Naive thymus-derived CD4-positive, alpha-beta T cell (primary cell): ENCODE results near the gene ZBTB20. TPM values are rescaled to one million over a fixed set of nuclear protein-coding genes. Genes with fewer than 3 reads are reported as not detected.

Experiments
- ATAC-seq: fragments of 150-1000 bp; cut with Tn5 transposase; 2 replicates; pipeline ENCODE4 v1.10.0; 2021; ENCODE audit warnings: mild to moderate bottlenecking, moderate library complexity
- CTCF ChIA-PET: fragments of 350-600 bp; sonication (Branson Sonifier 250); formaldehyde crosslinking; loops from one replicate; lab custom pipeline; 2021; ENCODE audit warnings: antibody characterized with exemption; lab: Charles Lee
- POLR2A ChIA-PET: fragments of 350-600 bp; sonication (Branson Sonifier 250); formaldehyde crosslinking; loops from one replicate; lab custom pipeline; 2021; ENCODE audit warnings: antibody characterized with exemption, inconsistent platforms; lab: Charles Lee
- DNase-seq, 9 donors: peaks; one replicate each; pipeline versions ENCODE4 v3.0.0 to v3.0.0-alpha.2; 2020 to 2022; ENCODE audit warnings: mixed read lengths in 1 of 9
- H3K27ac ChIP-seq: one replicate; pipeline ENCODE4 v1.7.0; 2013; ENCODE audit warnings: mild to moderate bottlenecking, low read depth, low read length, moderate library complexity
- H3K27me3 ChIP-seq, 2 donors: one replicate each; pipeline ENCODE4 v1.7.0; 2013; ENCODE audit warnings: low read length in 2 of 2, mild to moderate bottlenecking in 2 of 2, moderate library complexity in 2 of 2; ENCODE audit not compliant: control insufficient read depth in 2 of 2, insufficient read depth in 2 of 2
- H3K36me3 ChIP-seq, 3 experiments: 1 replicate in 2 of 3; 2 replicates in 1 of 3; pipeline ENCODE4 v1.7.0; 2013; ENCODE audit warnings: low read length in 3 of 3, mild to moderate bottlenecking in 3 of 3, moderate library complexity in 1 of 3; ENCODE audit not compliant: insufficient read depth in 3 of 3, control insufficient read depth in 2 of 3
- H3K4me1 ChIP-seq, 2 donors: one replicate each; pipeline ENCODE4 v1.7.0; 2013; ENCODE audit warnings: low read length in 2 of 2, mild to moderate bottlenecking in 2 of 2, moderate library complexity in 1 of 2; ENCODE audit not compliant: control insufficient read depth in 2 of 2, insufficient read depth in 2 of 2
- H3K4me3 ChIP-seq: 2 replicates; pipeline ENCODE4 v1.7.0; 2013; ENCODE audit warnings: mild to moderate bottlenecking, low read length
- H3K9me3 ChIP-seq, 3 experiments: 1 replicate in 2 of 3; 2 replicates in 1 of 3; pipeline ENCODE4 v1.7.0; 2013; ENCODE audit warnings: low read length in 3 of 3; ENCODE audit not compliant: control insufficient read depth in 2 of 3
- H3K27ac Mint-ChIP-seq, 9 donors: one replicate each; pipeline ENCODE4 v1.8.0; 2020 to 2022; ENCODE audit warnings: mixed read lengths in 9 of 9, mild to moderate bottlenecking in 8 of 9, moderate library complexity in 5 of 9, inconsistent platforms in 2 of 9
- H3K27me3 Mint-ChIP-seq, 5 donors: one replicate each; pipeline ENCODE4 v1.8.0; 2021 to 2022; ENCODE audit warnings: mixed read lengths in 5 of 5, mild to moderate bottlenecking in 1 of 5
- H3K36me3 Mint-ChIP-seq, 5 donors: one replicate each; pipeline ENCODE4 v1.8.0; 2020 to 2022; ENCODE audit warnings: mixed read lengths in 5 of 5, mild to moderate bottlenecking in 3 of 5, inconsistent platforms in 1 of 5
- H3K4me1 Mint-ChIP-seq, 7 donors: one replicate each; pipeline ENCODE4 v1.8.0; 2020 to 2022; ENCODE audit warnings: mixed read lengths in 7 of 7, mild to moderate bottlenecking in 3 of 7, inconsistent platforms in 1 of 7
- H3K4me3 Mint-ChIP-seq, 10 donors: one replicate each; pipeline ENCODE4 v1.8.0; 2020 to 2022; ENCODE audit warnings: mild to moderate bottlenecking in 10 of 10, mixed read lengths in 10 of 10, moderate library complexity in 6 of 10, inconsistent platforms in 2 of 10
- H3K9me3 Mint-ChIP-seq, 11 donors: one replicate each; pipeline ENCODE4 v1.8.0; 2020 to 2022; ENCODE audit warnings: mixed read lengths in 11 of 11, mild to moderate bottlenecking in 4 of 11, inconsistent platforms in 1 of 11, moderate library complexity in 1 of 11
- intact Hi-C, 2 donors: fragments of 100-400 bp; cut with micrococcal nuclease; formaldehyde crosslinking; loops; one replicate each; pipeline ENCODE4 v1.15.1; 2023
- polyA plus RNA-seq, 2 donors: library from polyadenylated mRNA; unstranded; fragments of 300-500 nt; fragmentation: Illumina TruSeq; gene quantifications; one replicate each; pipeline ENCODE4 v1.2.3, GENCODE V29; 2021
- total RNA-seq, 6 experiments: library from RNA in 5 of 6; stranded (reverse) in 5 of 6; gene quantifications; 1 replicate in 5 of 6; 2 replicates in 1 of 6; pipeline ENCODE4 v1.2.3 and lab custom pipeline; 2021 to 2026

The ZBTB20 gene
- total and polyA plus RNA-seq, 7 experiments from 2014 or later: 14.9 to 69.5 (median 59.2) TPM

DNA sequence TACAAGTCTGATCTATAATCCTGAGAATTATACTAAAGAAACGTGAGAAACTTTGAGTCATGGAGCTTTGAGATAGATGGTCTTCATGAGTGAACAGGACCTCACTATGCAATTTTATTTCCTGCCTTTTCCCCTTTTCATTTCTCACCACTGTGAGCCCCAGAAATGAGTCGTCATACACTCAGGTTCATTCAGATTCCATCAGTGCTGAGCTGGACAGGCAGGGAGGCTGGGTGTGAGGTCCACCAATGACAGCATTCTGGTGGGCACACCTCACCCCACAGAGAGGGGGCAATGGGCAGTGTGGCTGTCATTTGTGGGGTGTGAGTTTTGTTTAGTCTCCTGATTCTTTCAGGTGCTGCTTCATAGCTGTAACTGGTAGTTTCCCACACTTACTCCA is 836.4 kb downstream of the ZBTB20 start:
- DNase-seq (no peak), ATAC-seq (no peak)
- Histone ChIP-seq H3K27me3 (no peaks in the 10 kb centered on the region), H3K4me3 (no peak overlapping the region), H3K27ac (no peak overlapping the region), H3K4me1 (peaks cover 10 to 78% of the 10 kb centered on the region in 2 donors), H3K9me3 (no peaks in the 10 kb centered on the region), H3K36me3 (no peaks in the 10 kb centered on the region)
- intact Hi-C loops: no loop called here
- H3K27me3 Mint-ChIP-seq: no peaks in the 10 kb centered on the region
- POLR2A ChIA-PET: interaction anchor here (0.6 kb wide), 1 partner anchor 116 kb away, joined by 3 read pairs; no protein-coding TSS in a partner anchor
- H3K27ac Mint-ChIP-seq: peak overlapping the region in 2 of 9 donors; percentile 28 to 60
- CTCF ChIA-PET: interaction anchor here (0.9 to 1.2 kb wide), 2 partner anchors 16 to 20 kb away, joined by 3 read pairs; partner anchors contain the start of gene TIGIT
- peaks cover 0 to 3% (median 0%) of the 10 kb centered on the region in 11 donors for H3K9me3 Mint-ChIP-seq
- peaks cover 13 to 46% (median 20%) of the 10 kb centered on the region in 7 donors for H3K4me1 Mint-ChIP-seq
- H3K36me3 Mint-ChIP-seq: peaks cover 0 to 12% (median 3%) of the 10 kb centered on the region in 5 donors
- H3K4me3 Mint-ChIP-seq: no peak overlapping the region

DNA sequence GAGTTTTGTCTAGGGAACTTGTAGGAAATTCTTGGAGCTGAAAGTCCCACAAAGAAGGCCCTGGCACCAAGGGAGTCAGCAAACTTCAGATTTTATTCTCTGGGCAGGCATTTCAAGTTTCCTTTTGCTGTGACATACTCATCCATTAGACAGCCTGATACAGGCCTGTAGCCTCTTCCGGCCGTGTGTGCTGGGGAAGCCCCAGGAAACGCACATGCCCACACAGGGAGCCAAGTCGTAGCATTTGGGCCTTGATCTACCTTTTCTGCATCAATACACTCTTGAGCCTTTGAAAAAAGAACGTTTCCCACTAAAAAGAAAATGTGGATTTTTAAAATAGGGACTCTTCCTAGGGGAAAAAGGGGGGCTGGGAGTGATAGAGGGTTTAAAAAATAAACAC is 838.3 kb downstream of the ZBTB20 start:
- DNase-seq (peak in 2 of 9 donors; percentile 20 to 21), ATAC-seq (peak; percentile 89)
- Histone ChIP-seq H3K9me3 (no peaks in the 10 kb centered on the region), H3K36me3 (no peaks in the 10 kb centered on the region), H3K27me3 (no peaks in the 10 kb centered on the region), H3K27ac (peak overlapping the region; percentile 54), H3K4me1 (peaks cover 10 to 68% of the 10 kb centered on the region in 2 donors), H3K4me3 (peak overlapping the region; percentile 14)
- Mint-ChIP-seq H3K4me1 (peaks cover 13 to 35% (median 20%) of the 10 kb centered on the region in 7 donors), H3K4me3 (peak overlapping the region in 6 of 10 donors; percentile 7 to 51 (median 26)), H3K36me3 (peaks cover 0 to 7% (median 6%) of the 10 kb centered on the region in 5 donors), H3K9me3 (peaks cover 0 to 3% (median 0%) of the 10 kb centered on the region in 11 donors), H3K27ac (peak overlapping the region in 8 of 9 donors; percentile 3 to 88 (median 52)), H3K27me3 (no peaks in the 10 kb centered on the region)
- ChIA-PET CTCF (no interaction called here), POLR2A (no interaction called here)
- intact Hi-C loops: loop anchor here (2.0 kb wide), 2 partner anchors 18 to 20 kb away; no protein-coding TSS in a partner anchor

- H3K27me3 ChIP-seq: no peaks in the 10 kb centered on the region
- H3K4me3 ChIP-seq: peak overlapping the region; percentile 14
- ChIA-PET CTCF (interaction anchor here (0.8 kb wide), 1 partner anchor 17 kb away, joined by 3 read pairs; no protein-coding TSS in a partner anchor), POLR2A (interaction anchor here (1.6 kb wide), 1 partner anchor 95 kb away, joined by 8 read pairs; no protein-coding TSS in a partner anchor)
- Mint-ChIP-seq H3K9me3 (peaks cover 0 to 3% (median 0%) of the 10 kb centered on the region in 11 donors), H3K36me3 (peaks cover 0 to 7% (median 6%) of the 10 kb centered on the region in 5 donors), H3K4me1 (peaks cover 13 to 31% (median 20%) of the 10 kb centered on the region in 7 donors), H3K27me3 (no peaks in the 10 kb centered on the region), H3K27ac (peak overlapping the region in 7 of 9 donors; percentile 3 to 88 (median 65)), H3K4me3 (peak overlapping the region in 6 of 10 donors; percentile 7 to 51 (median 26))
- DNase-seq: no peak
- H3K9me3 ChIP-seq: no peaks in the 10 kb centered on the region
- peak overlapping the region; percentile 48 for H3K27ac ChIP-seq
- intact Hi-C loops: loop anchor here (2.0 kb wide), 2 partner anchors 18 to 20 kb away; no protein-coding TSS in a partner anchor
- peak; percentile 15 for ATAC-seq
- peaks cover 10 to 63% of the 10 kb centered on the region in 2 donors for H3K4me1 ChIP-seq
- no peaks in the 10 kb centered on the region for H3K36me3 ChIP-seq
These were observed 838.7 kb downstream of the ZBTB20 start for GRCh38 chr3:114308377-114308776.

- Mint-ChIP-seq H3K27me3 (no peaks in the 10 kb centered on the region), H3K4me3 (peak overlapping the region in 4 of 10 donors; percentile 3 to 60 (median 50)), H3K36me3 (peaks cover 0 to 7% (median 6%) of the 10 kb centered on the region in 5 donors), H3K27ac (peak overlapping the region in 7 of 9 donors; percentile 40 to 83 (median 69)), H3K9me3 (peaks cover 0 to 3% (median 0%) of the 10 kb centered on the region in 11 donors), H3K4me1 (peaks cover 13 to 31% (median 20%) of the 10 kb centered on the region in 7 donors)
- ATAC-seq (no peak), DNase-seq (no peak)
- H3K27me3 ChIP-seq: no peaks in the 10 kb centered on the region
- H3K27ac ChIP-seq: peak overlapping the region; percentile 48
- intact Hi-C loops: loop anchor here (2.0 kb wide), 2 partner anchors 17 to 21 kb away; no protein-coding TSS in a partner anchor
- no peaks in the 10 kb centered on the region for H3K9me3 ChIP-seq
- POLR2A ChIA-PET: interaction anchor here (0.6 to 1.6 kb wide), 2 partner anchors 95 to 468 kb away, joined by 3 to 8 read pairs; no protein-coding TSS in a partner anchor
- H3K36me3 ChIP-seq: no peaks in the 10 kb centered on the region
- CTCF ChIA-PET: interaction anchor here (0.6 to 0.8 kb wide), 2 partner anchors 17 to 67 kb away, joined by 3 read pairs; no protein-coding TSS in a partner anchor
- peak overlapping the region; percentile 25 for H3K4me3 ChIP-seq
- peaks cover 10 to 58% of the 10 kb centered on the region in 2 donors for H3K4me1 ChIP-seq
These were observed 839.3 kb downstream of the ZBTB20 start for GRCh38 chr3:114307832-114308231.

GRCh38 chr3:114307222-114307830 is 839.8 kb downstream of the ZBTB20 start:
- peaks cover 0 to 3% (median 0%) of the 10 kb centered on the region in 11 donors for H3K9me3 Mint-ChIP-seq
- DNase-seq (no peak), ATAC-seq (peak; percentile 63)
- Histone ChIP-seq H3K4me3 (peak overlapping the region; percentile 25), H3K27me3 (no peaks in the 10 kb centered on the region), H3K27ac (no peak overlapping the region), H3K36me3 (no peaks in the 10 kb centered on the region), H3K9me3 (no peaks in the 10 kb centered on the region), H3K4me1 (peaks cover 10 to 58% of the 10 kb centered on the region in 2 donors)
- ChIA-PET CTCF (interaction anchor here (0.6 kb wide), 1 partner anchor 66 kb away, joined by 3 read pairs; no protein-coding TSS in a partner anchor), POLR2A (interaction anchor here (0.6 to 1.6 kb wide), 5 partner anchors 10 to 468 kb away, joined by 3 to 8 read pairs (median 4); no protein-coding TSS in a partner anchor)
- intact Hi-C loops: no loop called here
- peak overlapping the region; percentile 10 to 76 (median 66) for H3K27ac Mint-ChIP-seq
- H3K36me3 Mint-ChIP-seq: peaks cover 0 to 7% (median 6%) of the 10 kb centered on the region in 5 donors
- H3K4me3 Mint-ChIP-seq: peak overlapping the region in 7 of 10 donors; percentile 3 to 60 (median 33)
- peaks cover 13 to 31% (median 20%) of the 10 kb centered on the region in 7 donors for H3K4me1 Mint-ChIP-seq
- H3K27me3 Mint-ChIP-seq: no peaks in the 10 kb centered on the region

GRCh38 chr3:114299941-114300624 is 847.0 kb downstream of the ZBTB20 start:
- Mint-ChIP-seq H3K4me1 (peaks cover 0 to 19% (median 4%) of the 10 kb centered on the region in 7 donors), H3K9me3 (no peaks in the 10 kb centered on the region), H3K27me3 (no peaks in the 10 kb centered on the region), H3K36me3 (peaks cover 0 to 1% (median 0%) of the 10 kb centered on the region in 5 donors), H3K4me3 (no peak overlapping the region), H3K27ac (no peak overlapping the region)
- Histone ChIP-seq H3K27me3 (no peaks in the 10 kb centered on the region), H3K27ac (no peak overlapping the region), H3K4me1 (peaks cover 0 to 12% of the 10 kb centered on the region in 2 donors), H3K9me3 (no peaks in the 10 kb centered on the region), H3K36me3 (no peaks in the 10 kb centered on the region), H3K4me3 (no peak overlapping the region)
- intact Hi-C loops: loop anchor here (1.0 to 2.0 kb wide), 4 partner anchors 87 to 564 kb away; no protein-coding TSS in a partner anchor
- ATAC-seq: no peak
- ChIA-PET CTCF (interaction anchor here (0.6 to 2.1 kb wide), 9 partner anchors 9 to 149 kb away, joined by 3 to 9 read pairs (median 3); no protein-coding TSS in a partner anchor), POLR2A (interaction anchor here (0.6 to 2.8 kb wide), 2 partner anchors 87 to 245 kb away, joined by 4 to 17 read pairs; no protein-coding TSS in a partner anchor)
- DNase-seq: no peak
